Measurements from ENCODE around the gene SLC23A3.

SLC23A3 gene

GRCh38 chr2:219124381-219125110 lies 45.3 kb downstream of the SLC23A3 start:
- TF ChIP-seq CTCF (conservative IDR thresholded peaks at IDR 0.05; ENCODE audit: low read depth, low read length) = no peak
- no peak for DNase-seq (ENCODE audit: low read depth)
- no peak overlapping the region for H3K4me3 ChIP-seq (ENCODE audit: low read length)

DNA sequence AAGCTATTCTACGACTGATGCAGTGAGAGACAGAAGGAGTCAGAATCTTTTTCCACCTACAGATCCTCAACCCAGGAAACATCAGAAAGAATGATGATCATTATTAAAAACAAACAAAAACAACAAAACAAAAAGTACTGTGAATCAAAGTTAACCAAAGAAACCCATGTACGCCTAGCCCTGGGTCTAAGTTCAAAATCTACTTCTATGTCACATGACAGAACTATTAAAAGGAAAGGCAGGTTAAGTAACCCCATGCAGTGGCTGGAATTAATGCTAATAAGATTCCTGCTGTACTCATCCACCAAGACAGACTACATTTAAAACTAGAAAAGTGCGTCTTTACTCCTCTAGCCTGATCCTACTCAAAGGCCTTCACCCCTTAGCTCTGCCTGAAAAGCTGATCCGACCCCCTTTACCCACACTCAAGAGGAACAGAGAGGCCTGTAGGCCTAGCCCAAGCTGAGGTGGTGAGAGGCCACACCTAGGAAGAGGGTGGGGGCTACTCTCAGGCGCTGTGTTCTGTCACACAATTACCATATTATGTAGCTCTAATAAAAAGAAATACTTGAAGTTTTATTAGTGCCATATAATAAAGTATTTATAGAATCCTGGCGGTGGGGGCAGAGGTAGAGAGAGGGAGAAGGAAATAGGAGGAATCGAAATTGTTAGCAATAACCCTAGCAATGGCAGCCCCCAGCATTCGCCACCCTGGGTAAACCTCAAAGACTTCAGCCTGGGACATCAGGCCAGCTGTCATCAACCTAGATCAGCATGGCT lies 46.3 kb downstream of the SLC23A3 start:
- H3K4me3 ChIP-seq (ENCODE audit: low read length) = no peak overlapping the region
- no peak for TF ChIP-seq CTCF (conservative IDR thresholded peaks at IDR 0.05; ENCODE audit: low read depth, low read length)
- no peak for DNase-seq (ENCODE audit: low read depth)

DNA sequence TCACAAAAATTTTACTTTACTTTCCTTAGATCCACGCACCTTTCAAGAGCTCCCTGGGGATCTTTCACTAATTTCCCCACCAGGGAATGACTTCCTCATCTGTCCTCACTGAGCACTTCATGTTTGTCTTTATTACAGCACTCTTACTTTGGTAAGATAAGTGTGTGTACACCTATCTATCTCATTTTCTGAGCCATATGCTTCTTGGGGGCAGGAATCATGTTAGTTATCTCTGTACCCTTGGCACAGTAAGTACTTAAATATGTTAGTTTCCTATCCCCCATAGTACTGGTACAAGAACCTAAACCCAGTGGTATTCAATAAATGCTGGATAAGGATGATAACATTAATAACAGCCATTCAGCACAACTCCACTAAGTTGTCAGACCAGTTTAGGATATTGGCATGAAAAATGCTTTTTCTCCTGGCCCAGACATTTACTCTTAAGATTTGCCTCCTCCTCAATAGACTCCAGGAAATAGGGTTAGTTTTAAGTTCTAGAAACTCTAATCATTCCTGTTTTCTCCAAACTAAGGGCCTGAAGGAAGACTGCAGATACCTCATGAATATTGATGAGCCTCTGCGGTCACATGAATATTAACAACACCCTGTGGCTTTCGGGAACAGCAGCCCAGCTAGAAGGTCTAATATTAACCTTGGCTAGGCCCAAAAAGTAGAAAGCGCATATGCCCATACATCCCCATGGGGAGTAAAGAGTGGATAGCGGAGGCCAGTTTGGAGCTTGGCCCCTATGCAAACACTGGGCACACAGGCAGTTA lies 47.4 kb downstream of the SLC23A3 start:
- DNase-seq (ENCODE audit: low read depth) = no peak
- no peak for TF ChIP-seq CTCF (conservative IDR thresholded peaks at IDR 0.05; ENCODE audit: low read depth, low read length)
- no peak overlapping the region for H3K4me3 ChIP-seq (ENCODE audit: low read length)

- no peak overlapping the region for H3K4me3 ChIP-seq (ENCODE audit: low read length)
- DNase-seq (ENCODE audit: low read depth) = no peak
- TF ChIP-seq CTCF (conservative IDR thresholded peaks at IDR 0.05; ENCODE audit: low read depth, low read length) = no peak
These were observed 49.7 kb downstream of the SLC23A3 start for GRCh38 chr2:219120082-219120481.

DNA sequence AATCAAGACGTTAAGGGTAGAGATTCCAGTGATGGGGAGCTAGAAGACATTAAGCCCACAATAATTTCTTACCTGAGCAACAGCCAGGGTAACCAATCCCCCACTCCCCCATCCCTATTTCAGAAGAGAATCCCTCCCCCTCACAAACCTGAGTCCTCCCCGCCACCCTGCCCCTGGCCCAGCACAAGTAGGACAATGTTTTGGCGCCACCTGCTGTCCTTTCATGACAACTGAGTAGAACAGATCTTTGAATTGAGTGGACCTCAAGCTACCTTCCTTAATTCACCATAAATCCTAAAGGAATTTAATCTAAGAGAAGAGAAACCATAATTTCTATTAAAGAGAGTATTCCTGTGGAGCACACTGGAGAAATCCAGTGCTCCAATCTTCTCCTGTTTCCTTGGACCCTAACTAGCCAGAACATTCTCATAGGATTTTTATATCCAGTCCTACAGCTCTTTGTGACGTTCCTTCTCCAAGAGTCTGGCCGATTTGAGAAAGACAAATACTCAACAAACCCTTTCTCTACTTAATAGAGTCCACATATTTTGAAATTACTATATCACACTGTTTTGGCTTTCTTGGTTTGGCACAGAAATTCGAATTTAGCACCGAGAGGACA lies 50.3 kb downstream of the SLC23A3 start:
- peak; percentile 81 for TF ChIP-seq CTCF (conservative IDR thresholded peaks at IDR 0.05; ENCODE audit: low read depth, low read length)
- H3K4me3 ChIP-seq (ENCODE audit: low read length) = no peak overlapping the region
- no peak for DNase-seq (ENCODE audit: low read depth)

DNA sequence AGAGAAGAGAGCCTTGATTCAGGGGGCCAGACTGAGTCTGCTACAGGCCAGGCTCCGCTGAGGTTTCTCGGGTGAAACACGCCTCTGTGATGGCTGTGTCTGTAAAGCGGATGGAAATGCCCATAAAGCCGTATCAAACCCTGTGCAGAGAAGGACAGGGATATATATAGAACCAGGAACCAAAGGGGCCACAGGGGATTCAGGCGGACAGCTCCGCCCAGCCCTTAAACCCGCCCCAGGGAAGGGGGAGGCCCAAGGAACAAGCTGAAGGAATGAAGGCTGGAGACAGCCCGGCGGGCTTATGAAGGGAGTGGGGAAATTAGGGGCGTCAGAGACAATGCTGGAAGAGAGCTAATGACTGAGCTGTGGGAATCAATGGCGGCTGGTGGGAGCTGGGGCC lies 51.3 kb downstream of the SLC23A3 start:
- no peak overlapping the region for H3K4me3 ChIP-seq (ENCODE audit: low read length)
- no peak for TF ChIP-seq CTCF (conservative IDR thresholded peaks at IDR 0.05; ENCODE audit: low read depth, low read length)
- no peak for DNase-seq (ENCODE audit: low read depth)

All from retinal pigment epithelial cell (primary cell).